ENCODE measurements around the gene RASL12.

GRCh38 chr15:65027593-65027992 is 40.2 kb downstream of the RASL12 start:
- TF ChIP-seq POLR2A (IDR thresholded peaks at IDR 0.05), result no peak
- TF ChIP-seq CTCF (IDR thresholded peaks at IDR 0.05), result no peak

Data from prostate gland (tissue), 2 donors.